ENCODE measurements around the gene ADRA2B.
"Not testable (repeated sequence)": the region's sequence is repeated elsewhere in the genome, so short reads cannot be mapped to it uniquely, and the experiment has no call there.

Gene ADRA2B

GRCh38 chr2:96150007-96150640 lies 33.8 kb upstream of the ADRA2B start:
- DNase-seq = no peak

GRCh38 chr2:96148410-96149217 lies 32.2 kb upstream of the ADRA2B start:
- DNase-seq = peak; percentile 66

GRCh38 chr2:96147593-96148201 lies 31.3 kb upstream of the ADRA2B start:
- no peak for DNase-seq

- DNase-seq = no peak
These were observed 30.7 kb upstream of the ADRA2B start for GRCh38 chr2:96146881-96147592.

- DNase-seq = no peak
These were observed 29.9 kb upstream of the ADRA2B start for GRCh38 chr2:96146153-96146880.

- no peak for DNase-seq
These were observed 29.4 kb upstream of the ADRA2B start for GRCh38 chr2:96145848-96146152.

- peak; percentile 52 for DNase-seq
These were observed 28.9 kb upstream of the ADRA2B start, which contains the start of gene DUSP2 for GRCh38 chr2:96145036-96145847. Gene DUSP2, minus strand, starts transcription at chr2:96145440. Its CDS starts 86 bp downstream, at chr2:96145354.

- DNase-seq = no peak
These were observed 28.2 kb upstream of the ADRA2B start for GRCh38 chr2:96144481-96145035.

GRCh38 chr2:96143848-96144480 lies 27.6 kb upstream of the ADRA2B start:
- no peak for DNase-seq

- no peak for DNase-seq
These were observed 27.0 kb upstream of the ADRA2B start for GRCh38 chr2:96143231-96143847.

- DNase-seq = no peak
These were observed 26.1 kb upstream of the ADRA2B start for GRCh38 chr2:96142217-96143113.

- not testable (repeated sequence) for DNase-seq
These were observed 25.2 kb upstream of the ADRA2B start for GRCh38 chr2:96141624-96141967.

- no peak for DNase-seq
These were observed 24.7 kb upstream of the ADRA2B start for GRCh38 chr2:96140941-96141623.

- DNase-seq = no peak
These were observed 22.9 kb upstream of the ADRA2B start for GRCh38 chr2:96139181-96139758.

- DNase-seq = no peak
These were observed 22.1 kb upstream of the ADRA2B start, which contains the start of gene ASTL for GRCh38 chr2:96138179-96139145. Gene ASTL, minus strand, starts transcription at chr2:96138502. Its CDS starts 66 bp downstream, at chr2:96138436.

GRCh38 chr2:96137321-96138178 lies 21.2 kb upstream of the ADRA2B start:
- DNase-seq = no peak

Measured in kidney glomerular epithelial cell (primary cell).